GM18858 (cell line): ENCODE results near the gene MME.

Experiments used
- ATAC-seq: cut with Tn5 transposase; IDR thresholded peaks from one replicate; pipeline ENCODE4 v1.9.1; 2021; ENCODE audit not compliant: unreplicated experiment

Gene MME

GRCh38 chr3:155079746-155080487, at the start of gene MME:
TSS of gene MME (plus strand) at chr3:155080319. CDS start at chr3:155084168, 3,849 bp downstream.
- ATAC-seq: no peak

- ATAC-seq: no peak
Observed at GRCh38 chr3:155031186-155031585, 48.9 kb upstream of the MME start.

- no peak for ATAC-seq
Observed at GRCh38 chr3:155032918-155033317, 47.2 kb upstream of the MME start.

GRCh38 chr3:155034786-155035185, 45.3 kb upstream of the MME start:
- ATAC-seq: no peak

GRCh38 chr3:155035553-155035952, 44.6 kb upstream of the MME start:
- ATAC-seq: no peak

GRCh38 chr3:155037508-155038202, 42.5 kb upstream of the MME start:
- ATAC-seq: no peak

GRCh38 chr3:155038203-155038554, 41.9 kb upstream of the MME start:
- ATAC-seq: no peak

- no peak for ATAC-seq
Observed at GRCh38 chr3:155046935-155047334, 33.2 kb upstream of the MME start.

- ATAC-seq: peak; percentile 53
Observed at GRCh38 chr3:155047672-155048071, 32.4 kb upstream of the MME start.

- ATAC-seq: no peak
Observed at GRCh38 chr3:155049959-155050358, 30.2 kb upstream of the MME start.

- no peak for ATAC-seq
Observed at GRCh38 chr3:155052470-155052869, 27.6 kb upstream of the MME start.

GRCh38 chr3:155053756-155054155, 26.4 kb upstream of the MME start:
- no peak for ATAC-seq

- ATAC-seq: no peak
Observed at GRCh38 chr3:155064920-155065319, 15.2 kb upstream of the MME start.

- no peak for ATAC-seq
Observed at GRCh38 chr3:155065537-155065936, 14.6 kb upstream of the MME start.

- ATAC-seq: no peak
Observed at GRCh38 chr3:155069729-155070128, 10.4 kb upstream of the MME start.

- ATAC-seq: no peak
Observed at GRCh38 chr3:155070316-155070715, 9.8 kb upstream of the MME start.

- ATAC-seq: no peak
Observed at GRCh38 chr3:155070932-155071387, 9.2 kb upstream of the MME start.

GRCh38 chr3:155075200-155075599, 4.9 kb upstream of the MME start:
- ATAC-seq: no peak

GRCh38 chr3:155076888-155077287, 3.2 kb upstream of the MME start:
- ATAC-seq: no peak

- no peak for ATAC-seq
Observed at GRCh38 chr3:155078711-155079467, 1.2 kb upstream of the MME start.

GRCh38 chr3:155079468-155079745, 712 bp upstream of the MME start:
- no peak for ATAC-seq

- ATAC-seq: no peak
Observed at GRCh38 chr3:155080692-155081091, 573 bp downstream of the MME start.
